ENCODE data around the gene ARHGEF12. TPM values are rescaled to one million over a fixed set of nuclear protein-coding genes. Genes with fewer than 3 reads are reported as not detected.

ARHGEF12 gene, protein sequence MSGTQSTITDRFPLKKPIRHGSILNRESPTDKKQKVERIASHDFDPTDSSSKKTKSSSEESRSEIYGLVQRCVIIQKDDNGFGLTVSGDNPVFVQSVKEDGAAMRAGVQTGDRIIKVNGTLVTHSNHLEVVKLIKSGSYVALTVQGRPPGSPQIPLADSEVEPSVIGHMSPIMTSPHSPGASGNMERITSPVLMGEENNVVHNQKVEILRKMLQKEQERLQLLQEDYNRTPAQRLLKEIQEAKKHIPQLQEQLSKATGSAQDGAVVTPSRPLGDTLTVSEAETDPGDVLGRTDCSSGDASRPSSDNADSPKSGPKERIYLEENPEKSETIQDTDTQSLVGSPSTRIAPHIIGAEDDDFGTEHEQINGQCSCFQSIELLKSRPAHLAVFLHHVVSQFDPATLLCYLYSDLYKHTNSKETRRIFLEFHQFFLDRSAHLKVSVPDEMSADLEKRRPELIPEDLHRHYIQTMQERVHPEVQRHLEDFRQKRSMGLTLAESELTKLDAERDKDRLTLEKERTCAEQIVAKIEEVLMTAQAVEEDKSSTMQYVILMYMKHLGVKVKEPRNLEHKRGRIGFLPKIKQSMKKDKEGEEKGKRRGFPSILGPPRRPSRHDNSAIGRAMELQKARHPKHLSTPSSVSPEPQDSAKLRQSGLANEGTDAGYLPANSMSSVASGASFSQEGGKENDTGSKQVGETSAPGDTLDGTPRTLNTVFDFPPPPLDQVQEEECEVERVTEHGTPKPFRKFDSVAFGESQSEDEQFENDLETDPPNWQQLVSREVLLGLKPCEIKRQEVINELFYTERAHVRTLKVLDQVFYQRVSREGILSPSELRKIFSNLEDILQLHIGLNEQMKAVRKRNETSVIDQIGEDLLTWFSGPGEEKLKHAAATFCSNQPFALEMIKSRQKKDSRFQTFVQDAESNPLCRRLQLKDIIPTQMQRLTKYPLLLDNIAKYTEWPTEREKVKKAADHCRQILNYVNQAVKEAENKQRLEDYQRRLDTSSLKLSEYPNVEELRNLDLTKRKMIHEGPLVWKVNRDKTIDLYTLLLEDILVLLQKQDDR (N-terminal part only)
- polyA plus RNA-seq (ENCODE audit: insufficient read length), result 141 TPM
- long read RNA-seq, donor 1, partial matches to known transcripts, result 12 of 12 reads
- long read RNA-seq, donor 1, other reads (novel, unspliced or antisense), result 0 of 12 reads
- long read RNA-seq, donor 2, partial matches to known transcripts, result 5 of 5 reads
- long read RNA-seq, donor 2, other reads (novel, unspliced or antisense), result 0 of 5 reads
- long read RNA-seq, donor 3, partial matches to known transcripts, result 6 of 7 reads
- long read RNA-seq, donor 3, other reads (novel, unspliced or antisense), result 0 of 7 reads
- long read RNA-seq, donor 4, result 0 reads
- long read RNA-seq, donor 5, full-length matches to known transcripts, result 2 of 2 reads
- long read RNA-seq, donor 5, partial matches to known transcripts, result 0 of 2 reads
- long read RNA-seq, donor 5, other reads (novel, unspliced or antisense), result 0 of 2 reads
- long read RNA-seq, donor 6, partial matches to known transcripts, result 13 of 14 reads
- long read RNA-seq, donor 6, other reads (novel, unspliced or antisense), result 0 of 14 reads
- long read RNA-seq, donor 7, partial matches to known transcripts, result 5 of 6 reads
- long read RNA-seq, donor 7, other reads (novel, unspliced or antisense), result 0 of 6 reads
- long read RNA-seq, donor 8, partial matches to known transcripts, result 0 of 1 reads
- long read RNA-seq, donor 8, other reads (novel, unspliced or antisense), result 0 of 1 reads

DNA sequence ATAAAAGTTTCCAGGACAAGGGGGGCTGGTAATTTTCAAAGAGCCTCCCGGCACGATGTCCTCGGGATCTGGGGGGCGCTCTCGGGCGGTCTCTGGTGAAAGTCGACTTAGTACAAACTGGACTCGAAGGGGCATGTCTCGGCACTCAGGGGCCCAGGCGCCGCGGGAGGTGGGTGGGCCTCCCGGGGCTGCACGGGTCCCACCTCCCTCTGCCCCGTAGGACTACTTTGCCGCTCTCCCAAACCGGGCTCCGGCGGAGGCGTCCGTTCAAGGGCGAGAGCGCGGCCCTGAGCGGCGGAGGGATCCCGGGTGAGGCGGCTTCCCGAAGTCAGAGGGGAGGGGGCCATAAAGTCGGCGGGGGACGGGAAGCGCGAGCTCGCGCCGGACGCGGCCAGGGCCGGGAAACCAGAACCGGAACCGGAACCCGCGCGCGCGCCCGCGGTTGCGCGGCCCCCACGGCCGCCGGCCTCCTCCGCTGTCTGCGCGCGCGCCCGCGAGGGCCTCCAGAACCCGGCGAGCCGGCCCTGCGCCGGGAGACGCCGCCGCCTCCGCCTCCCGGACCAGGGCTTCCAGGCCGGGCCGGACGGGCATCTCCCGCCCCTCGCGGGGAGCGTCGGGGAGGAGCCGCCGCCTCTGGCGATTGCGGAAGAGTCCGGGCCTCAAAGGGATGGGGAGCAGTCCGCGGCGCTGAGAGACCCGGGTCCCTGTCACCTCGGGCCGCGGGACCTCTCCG is at the start of gene ARHGEF12:
TSS of gene ARHGEF12 (plus strand) at position 506 of the 733 bp plus-strand sequence. CDS start 831 bp downstream, outside the sequence.
- DNase-seq, result peak; percentile 95

- DNase-seq, result no peak
Observed at GRCh38 chr11:120288021-120288420, 48.2 kb upstream of the ARHGEF12 start.

DNA sequence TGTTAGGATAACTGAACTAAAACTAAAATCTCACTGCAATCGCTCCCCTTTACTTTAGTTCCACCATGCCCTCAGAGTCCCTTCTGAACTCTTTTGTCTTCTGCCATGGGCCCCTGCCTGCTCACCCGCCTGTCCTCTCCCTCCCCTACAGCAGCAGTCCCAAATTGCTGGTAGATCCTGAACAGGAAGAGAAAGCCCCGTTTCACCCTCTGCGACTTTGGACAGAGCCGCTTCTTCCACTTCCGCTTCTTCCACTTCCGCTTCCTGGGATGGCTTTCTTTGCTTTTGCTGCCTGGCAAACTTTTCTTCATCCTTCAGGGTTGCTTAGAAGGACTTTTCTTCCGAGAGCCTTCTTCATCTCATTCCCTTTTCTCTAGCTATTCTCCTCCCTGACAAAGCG is 46.8 kb upstream of the ARHGEF12 start:
- DNase-seq, result no peak

DNA sequence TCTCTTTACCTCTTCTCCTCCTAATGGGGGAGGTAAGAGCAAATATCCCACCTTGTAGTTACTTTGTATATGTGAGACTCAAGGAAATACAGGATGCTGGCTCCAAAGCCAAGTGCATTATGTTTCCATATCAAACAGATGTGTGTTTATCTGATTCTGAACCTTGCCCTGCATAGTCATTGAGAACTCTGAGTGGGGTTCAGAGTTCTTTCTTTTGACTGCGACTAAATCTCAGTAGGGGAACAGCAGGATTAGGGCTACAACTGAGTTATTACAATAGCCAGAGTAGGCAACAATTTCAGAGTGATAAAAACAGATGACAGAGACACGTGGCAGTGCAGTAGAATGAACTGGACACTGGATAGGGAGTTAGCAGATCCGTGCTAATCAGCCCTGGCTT is 45.3 kb upstream of the ARHGEF12 start:
- no peak for DNase-seq

GRCh38 chr11:120293038-120293800 is 43.0 kb upstream of the ARHGEF12 start:
- DNase-seq, result no peak

- DNase-seq, result no peak
Observed at GRCh38 chr11:120294096-120294495, 42.1 kb upstream of the ARHGEF12 start.

- DNase-seq, result no peak
Observed at GRCh38 chr11:120295099-120295498, 41.1 kb upstream of the ARHGEF12 start.

DNA sequence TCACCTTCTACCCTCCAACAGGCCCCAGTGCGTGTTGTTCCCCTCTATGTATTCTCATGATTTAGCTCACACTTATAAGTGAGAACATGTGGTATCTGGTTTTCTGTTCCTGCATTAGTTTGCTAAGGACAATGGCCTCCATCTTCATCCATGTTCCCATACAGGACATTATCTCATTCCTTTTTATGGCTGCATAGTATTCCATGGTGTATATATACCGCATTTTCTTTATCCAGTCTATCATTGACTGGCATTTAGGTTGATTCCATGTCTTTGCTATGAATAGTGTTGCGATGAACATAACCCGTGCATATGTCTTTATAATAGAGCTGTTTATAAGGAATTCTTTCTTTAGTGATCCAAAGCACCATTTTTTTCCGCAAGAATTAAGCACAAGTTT is 39.7 kb upstream of the ARHGEF12 start:
- DNase-seq, result no peak

GRCh38 chr11:120298461-120298860 is 37.8 kb upstream of the ARHGEF12 start:
- DNase-seq, result no peak

- no peak for DNase-seq
Observed at GRCh38 chr11:120302001-120302805, 34.0 kb upstream of the ARHGEF12 start.

DNA sequence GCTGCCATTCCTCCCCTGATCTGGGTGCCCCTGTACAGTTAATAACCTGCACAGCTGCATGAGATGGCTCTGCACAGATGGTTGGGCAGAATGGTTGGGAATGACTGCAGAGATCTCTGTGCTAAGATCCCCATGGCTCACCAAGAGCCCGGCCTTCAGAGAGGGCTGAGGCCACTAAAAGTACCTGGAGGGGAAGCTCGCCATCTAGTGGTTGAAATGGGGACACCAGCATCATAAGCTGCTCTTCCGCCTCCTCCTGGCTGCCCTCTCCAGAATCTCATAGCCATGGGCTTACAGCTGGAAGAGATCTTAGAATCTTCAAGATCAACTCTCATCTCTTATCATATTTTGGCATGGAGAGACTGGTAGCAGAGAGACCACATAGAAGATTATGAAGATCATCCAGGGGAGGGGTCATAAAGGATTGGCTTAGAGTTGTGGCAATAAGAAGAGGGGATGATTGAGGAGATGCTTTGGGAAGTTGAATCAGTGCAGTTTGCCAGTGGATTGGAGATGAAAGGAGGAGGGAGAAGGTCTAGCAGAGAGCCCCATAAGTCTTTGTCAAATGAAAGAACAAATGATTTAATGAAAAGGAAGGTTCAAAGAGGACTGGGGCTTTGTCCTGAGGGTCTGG is 33.1 kb upstream of the ARHGEF12 start:
- no peak for DNase-seq

DNA sequence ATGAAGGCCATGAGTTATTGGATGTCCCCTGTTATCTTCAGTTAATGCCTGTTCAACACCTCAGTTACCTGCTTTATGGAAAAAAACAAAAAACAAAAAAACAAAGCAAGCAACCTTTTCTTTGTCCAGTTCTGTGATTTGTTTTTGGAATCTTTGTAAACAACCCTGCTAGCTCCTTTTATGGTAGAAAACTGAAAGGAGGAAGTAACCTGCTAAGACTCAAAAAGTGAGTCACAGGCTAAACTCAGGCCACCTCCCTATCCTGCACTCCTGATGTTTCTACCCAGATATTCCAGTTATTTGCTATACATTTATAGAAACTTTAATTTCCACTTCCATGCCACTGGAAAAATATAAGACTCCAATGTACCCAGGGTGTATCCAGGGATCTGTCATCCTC is 31.7 kb upstream of the ARHGEF12 start:
- no peak for DNase-seq

DNA sequence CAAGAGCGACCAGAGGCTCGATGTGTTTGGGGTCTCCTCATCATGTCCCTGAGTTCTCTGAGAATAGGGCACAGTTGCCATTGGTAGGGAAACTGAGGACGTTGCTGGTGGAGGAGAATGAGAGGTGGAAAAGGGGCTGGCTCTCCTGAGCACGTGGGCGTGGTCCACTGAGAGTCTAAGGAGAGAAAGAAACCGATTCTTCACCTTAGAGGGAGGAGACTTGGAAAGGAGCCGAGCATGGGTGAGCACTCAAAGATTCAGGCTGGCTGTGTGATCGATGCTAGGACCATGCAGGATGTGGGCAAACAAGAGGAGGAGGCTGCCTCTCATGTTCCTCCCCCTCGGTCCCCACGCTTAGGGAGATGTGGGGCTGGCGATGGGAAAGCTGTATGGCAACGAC is 30.9 kb upstream of the ARHGEF12 start:
- DNase-seq, result no peak

GRCh38 chr11:120306519-120307242 is 29.5 kb upstream of the ARHGEF12 start:
- no peak for DNase-seq

GRCh38 chr11:120307476-120307875 is 28.7 kb upstream of the ARHGEF12 start:
- DNase-seq, result no peak

GRCh38 chr11:120308081-120308480 is 28.1 kb upstream of the ARHGEF12 start:
- DNase-seq, result no peak

GRCh38 chr11:120310870-120311269 is 25.3 kb upstream of the ARHGEF12 start:
- no peak for DNase-seq

GRCh38 chr11:120314861-120315260 is 21.4 kb upstream of the ARHGEF12 start:
- no peak for DNase-seq
